ENCODE results near the gene ID4.
A peak's percentile ranks its signal among the peaks of the same experiment; 100 is the strongest.

The ID4 gene

GRCh38 chr6:19805129-19805481 is 32.1 kb upstream of the ID4 start:
- H3K9ac ChIP-seq (ENCODE audit: low read depth, low read length): peak overlapping the region; percentile 98
- H3K4me3 ChIP-seq (ENCODE audit: low read length): peak overlapping the region; percentile 70
- no peaks in the 10 kb centered on the region for H3K9me3 ChIP-seq (replicated peaks; ENCODE audit: low read length)
- no peaks in the 10 kb centered on the region for H3K27me3 ChIP-seq (ENCODE audit: control insufficient read depth, insufficient read depth, low read length)
- H3K36me3 ChIP-seq (ENCODE audit: insufficient read depth, low read length): no peaks in the 10 kb centered on the region
- peaks cover 28% of the 10 kb centered on the region for H3K4me1 ChIP-seq (ENCODE audit: control insufficient read depth, insufficient read depth, low read length)
- peak overlapping the region; percentile 82 for H3K4me2 ChIP-seq (ENCODE audit: low read length)

GRCh38 chr6:19806971-19807396 is 30.2 kb upstream of the ID4 start:
- Histone ChIP-seq H3K4me2 (ENCODE audit: low read length) (no peak overlapping the region), H3K27me3 (ENCODE audit: control insufficient read depth, insufficient read depth, low read length) (no peaks in the 10 kb centered on the region), H3K4me1 (ENCODE audit: control insufficient read depth, insufficient read depth, low read length) (peaks cover 28% of the 10 kb centered on the region), H3K36me3 (ENCODE audit: insufficient read depth, low read length) (no peaks in the 10 kb centered on the region), H3K9me3 (replicated peaks; ENCODE audit: low read length) (no peaks in the 10 kb centered on the region), H3K4me3 (ENCODE audit: low read length) (no peak overlapping the region), H3K9ac (ENCODE audit: low read depth, low read length) (no peak overlapping the region)

GRCh38 chr6:19811397-19812079 is 25.6 kb upstream of the ID4 start:
- Histone ChIP-seq H3K4me1 (ENCODE audit: control insufficient read depth, insufficient read depth, low read length) (no peaks in the 10 kb centered on the region), H3K4me2 (ENCODE audit: low read length) (no peak overlapping the region), H3K9ac (ENCODE audit: low read depth, low read length) (no peak overlapping the region), H3K36me3 (ENCODE audit: insufficient read depth, low read length) (no peaks in the 10 kb centered on the region), H3K4me3 (ENCODE audit: low read length) (no peak overlapping the region), H3K9me3 (replicated peaks; ENCODE audit: low read length) (no peaks in the 10 kb centered on the region), H3K27me3 (ENCODE audit: control insufficient read depth, insufficient read depth, low read length) (no peaks in the 10 kb centered on the region)

- no peak overlapping the region for H3K9ac ChIP-seq (ENCODE audit: low read depth, low read length)
- no peak overlapping the region for H3K4me3 ChIP-seq (ENCODE audit: low read length)
Measured at GRCh38 chr6:19812512-19813119, 24.6 kb upstream of the ID4 start.

GRCh38 chr6:19818805-19819204 is 18.4 kb upstream of the ID4 start:
- Histone ChIP-seq H3K4me3 (ENCODE audit: low read length) (no peak overlapping the region), H3K4me2 (ENCODE audit: low read length) (no peak overlapping the region), H3K9me3 (replicated peaks; ENCODE audit: low read length) (no peaks in the 10 kb centered on the region), H3K27me3 (ENCODE audit: control insufficient read depth, insufficient read depth, low read length) (no peaks in the 10 kb centered on the region), H3K4me1 (ENCODE audit: control insufficient read depth, insufficient read depth, low read length) (no peaks in the 10 kb centered on the region), H3K9ac (ENCODE audit: low read depth, low read length) (no peak overlapping the region), H3K36me3 (ENCODE audit: insufficient read depth, low read length) (no peaks in the 10 kb centered on the region)

More at GRCh38 chr6:19812512-19813119, 24.6 kb upstream of the ID4 start:
- Histone ChIP-seq H3K27me3 (ENCODE audit: control insufficient read depth, insufficient read depth, low read length) (no peaks in the 10 kb centered on the region), H3K9me3 (replicated peaks; ENCODE audit: low read length) (no peaks in the 10 kb centered on the region), H3K4me2 (ENCODE audit: low read length) (no peak overlapping the region), H3K36me3 (ENCODE audit: insufficient read depth, low read length) (no peaks in the 10 kb centered on the region), H3K4me1 (ENCODE audit: control insufficient read depth, insufficient read depth, low read length) (no peaks in the 10 kb centered on the region)

GRCh38 chr6:19824058-19824807 is 12.9 kb upstream of the ID4 start:
- H3K4me2 ChIP-seq (ENCODE audit: low read length): no peak overlapping the region

GRCh38 chr6:19827247-19827646 is 9.9 kb upstream of the ID4 start:
- Histone ChIP-seq H3K4me1 (ENCODE audit: control insufficient read depth, insufficient read depth, low read length) (no peaks in the 10 kb centered on the region), H3K9me3 (replicated peaks; ENCODE audit: low read length) (no peaks in the 10 kb centered on the region), H3K36me3 (ENCODE audit: insufficient read depth, low read length) (no peaks in the 10 kb centered on the region), H3K9ac (ENCODE audit: low read depth, low read length) (no peak overlapping the region), H3K4me3 (ENCODE audit: low read length) (no peak overlapping the region), H3K4me2 (ENCODE audit: low read length) (no peak overlapping the region), H3K27me3 (ENCODE audit: control insufficient read depth, insufficient read depth, low read length) (no peaks in the 10 kb centered on the region)

More at GRCh38 chr6:19824058-19824807, 12.9 kb upstream of the ID4 start:
- Histone ChIP-seq H3K36me3 (ENCODE audit: insufficient read depth, low read length) (no peaks in the 10 kb centered on the region), H3K4me3 (ENCODE audit: low read length) (no peak overlapping the region), H3K9ac (ENCODE audit: low read depth, low read length) (no peak overlapping the region), H3K27me3 (ENCODE audit: control insufficient read depth, insufficient read depth, low read length) (no peaks in the 10 kb centered on the region), H3K9me3 (replicated peaks; ENCODE audit: low read length) (no peaks in the 10 kb centered on the region), H3K4me1 (ENCODE audit: control insufficient read depth, insufficient read depth, low read length) (no peaks in the 10 kb centered on the region)

- H3K4me2 ChIP-seq (ENCODE audit: low read length): no peak overlapping the region
- no peak overlapping the region for H3K4me3 ChIP-seq (ENCODE audit: low read length)
- no peaks in the 10 kb centered on the region for H3K4me1 ChIP-seq (ENCODE audit: control insufficient read depth, insufficient read depth, low read length)
- H3K9me3 ChIP-seq (replicated peaks; ENCODE audit: low read length): no peaks in the 10 kb centered on the region
- no peaks in the 10 kb centered on the region for H3K36me3 ChIP-seq (ENCODE audit: insufficient read depth, low read length)
- H3K9ac ChIP-seq (ENCODE audit: low read depth, low read length): no peak overlapping the region
- no peaks in the 10 kb centered on the region for H3K27me3 ChIP-seq (ENCODE audit: control insufficient read depth, insufficient read depth, low read length)
Measured at GRCh38 chr6:19827903-19828302, 9.3 kb upstream of the ID4 start.

GRCh38 chr6:19830171-19830570 is 7.0 kb upstream of the ID4 start:
- Histone ChIP-seq H3K4me3 (ENCODE audit: low read length) (no peak overlapping the region), H3K9me3 (replicated peaks; ENCODE audit: low read length) (no peaks in the 10 kb centered on the region), H3K36me3 (ENCODE audit: insufficient read depth, low read length) (no peaks in the 10 kb centered on the region), H3K9ac (ENCODE audit: low read depth, low read length) (no peak overlapping the region), H3K4me1 (ENCODE audit: control insufficient read depth, insufficient read depth, low read length) (no peaks in the 10 kb centered on the region), H3K4me2 (ENCODE audit: low read length) (no peak overlapping the region), H3K27me3 (ENCODE audit: control insufficient read depth, insufficient read depth, low read length) (no peaks in the 10 kb centered on the region)

- Histone ChIP-seq H3K27me3 (ENCODE audit: control insufficient read depth, insufficient read depth, low read length) (no peaks in the 10 kb centered on the region), H3K9me3 (replicated peaks; ENCODE audit: low read length) (no peaks in the 10 kb centered on the region), H3K4me3 (ENCODE audit: low read length) (no peak overlapping the region), H3K9ac (ENCODE audit: low read depth, low read length) (no peak overlapping the region), H3K36me3 (ENCODE audit: insufficient read depth, low read length) (no peaks in the 10 kb centered on the region), H3K4me2 (ENCODE audit: low read length) (no peak overlapping the region), H3K4me1 (ENCODE audit: control insufficient read depth, insufficient read depth, low read length) (no peaks in the 10 kb centered on the region)
Measured at GRCh38 chr6:19831358-19831757, 5.8 kb upstream of the ID4 start.

GRCh38 chr6:19833947-19834346 is 3.2 kb upstream of the ID4 start:
- H3K4me3 ChIP-seq (ENCODE audit: low read length): no peak overlapping the region
- no peaks in the 10 kb centered on the region for H3K36me3 ChIP-seq (ENCODE audit: insufficient read depth, low read length)
- no peak overlapping the region for H3K4me2 ChIP-seq (ENCODE audit: low read length)
- H3K27me3 ChIP-seq (ENCODE audit: control insufficient read depth, insufficient read depth, low read length): no peaks in the 10 kb centered on the region
- no peaks in the 10 kb centered on the region for H3K4me1 ChIP-seq (ENCODE audit: control insufficient read depth, insufficient read depth, low read length)
- H3K9me3 ChIP-seq (replicated peaks; ENCODE audit: low read length): no peaks in the 10 kb centered on the region
- no peak overlapping the region for H3K9ac ChIP-seq (ENCODE audit: low read depth, low read length)

Data from skeletal muscle satellite cell (primary cell).